K562 (cell line): ENCODE measurements around the gene SERTAD1. TPM values are rescaled to one million over a fixed set of nuclear protein-coding genes. Genes with fewer than 3 reads are reported as not detected.

Experiments
- ARID1B ChIP-seq: fragments of 450-650 bp; IDR thresholded peaks from 2 replicates; pipeline ENCODE4 v1.6.1; 2016; ENCODE audit warnings: antibody characterized with exemption, mild to moderate bottlenecking, inconsistent platforms
- CHD2 ChIP-seq: IDR thresholded peaks from 2 replicates; pipeline ENCODE4 v1.6.1; 2011; ENCODE audit warnings: low read depth, low read length
- E2F6 ChIP-seq, 2 experiments: IDR thresholded peaks; 2 replicates each; pipeline ENCODE4 v1.6.1; 2011; ENCODE audit warnings: borderline replicate concordance in 1 of 2, control low read depth in 1 of 2, low read depth in 1 of 2, low read length in 1 of 2, mild to moderate bottlenecking in 1 of 2, mixed read lengths in 1 of 2, moderate library complexity in 1 of 2; ENCODE audit not compliant: insufficient read depth in 1 of 2, insufficient read length in 1 of 2, poor library complexity in 1 of 2, severe bottlenecking in 1 of 2; ENCODE audit errors: extremely low read depth in 1 of 2
- EWSR1 ChIP-seq: fragments of 450-650 bp; IDR thresholded peaks from 2 replicates; pipeline ENCODE4 v1.6.1; 2018; ENCODE audit warnings: borderline replicate concordance, mild to moderate bottlenecking, low read depth, moderate library complexity; ENCODE audit not compliant: partially characterized antibody
- GTF2E2 ChIP-seq: fragments of 200-800 bp; sonication (Bioruptor generic); IDR thresholded peaks from 2 replicates; pipeline ENCODE4 v1.6.1; 2016; ENCODE audit warnings: missing genetic modification characterization, missing compliant biosample characterization
- HCFC1 ChIP-seq: IDR thresholded peaks from 2 replicates; pipeline ENCODE4 v1.6.1; 2012; ENCODE audit warnings: low read depth, low read length, improper control_type of control experiment
- HINFP ChIP-seq: fragments of 450-650 bp; conservative IDR thresholded peaks from 2 replicates; pipeline ENCODE4 v1.6.1; 2016; ENCODE audit warnings: missing genetic modification characterization, low read depth, mild to moderate bottlenecking, control low read depth, missing compliant biosample characterization
- HNRNPLL ChIP-seq: fragments of 200-400 bp; formaldehyde crosslinking; IDR thresholded peaks from 2 replicates; pipeline ENCODE4 v1.6.1; 2017; ENCODE audit warnings: low read length, low read depth, mild to moderate bottlenecking; ENCODE audit not compliant: poor library complexity, severe bottlenecking
- KLF16 ChIP-seq: IDR thresholded peaks from 2 replicates; pipeline ENCODE4 v1.6.1; 2016; ENCODE audit warnings: antibody characterized with exemption
- NFATC3 ChIP-seq: fragments of 450-650 bp; IDR thresholded peaks from 2 replicates; pipeline ENCODE4 v1.6.1; 2017; ENCODE audit warnings: mild to moderate bottlenecking
- RFX1 ChIP-seq: fragments of 450-650 bp; IDR thresholded peaks from 2 replicates; pipeline ENCODE4 v1.6.1; 2016; ENCODE audit warnings: mild to moderate bottlenecking, moderate library complexity
- WHSC1 ChIP-seq: IDR thresholded peaks from one replicate; pipeline ENCODE4 v1.6.1; 2012; ENCODE audit warnings: low read length, control low read depth, inconsistent platforms
- ZNF444 ChIP-seq: fragments of 250-450 bp; sonication (Bioruptor Pico); IDR thresholded peaks from 2 replicates; pipeline ENCODE4 v1.4.0; 2020; ENCODE audit warnings: mild to moderate bottlenecking, moderate library complexity
- ZNF518B ChIP-seq: fragments of 250-450 bp; sonication (Bioruptor Pico); IDR thresholded peaks from 2 replicates; pipeline ENCODE4 v1.5.0; 2021; ENCODE audit warnings: mild to moderate bottlenecking, moderate library complexity
- ZNF668 ChIP-seq: fragments of 250-450 bp; sonication (Bioruptor Pico); IDR thresholded peaks from 2 replicates; pipeline ENCODE4 v1.8.0; 2022; ENCODE audit warnings: mild to moderate bottlenecking, inconsistent platforms
- polyA plus RNA-seq, 8 experiments: library from polyadenylated mRNA; depleted of rRNA in 4 of 8; stranded (reverse) in 5 of 8; unstranded in 3 of 8; fragments of >200 nt; fragmentation: Nextera tagmentation in 2 of 8; fragmentation: Illumina TruSeq in 1 of 8; extraction: Ambion mirVana in 2 of 8; extraction: Trizol in 1 of 8; gene quantifications; 2 replicates each; pipeline versions ENCODE4 v1.2.1 to v1.2.3, GENCODE V29; 2011 to 2014; ENCODE audit warnings: inconsistent platforms in 1 of 8, missing spikeins in 1 of 8
- total RNA-seq, 7 experiments: library from RNA; depleted of rRNA in 6 of 7; stranded (reverse); fragments of >200 nt in 6 of 7; fragmentation: Illumina TruSeq in 2 of 7; extraction: Trizol in 2 of 7; gene quantifications; 2 replicates each; pipeline versions ENCODE4 v1.2.1 to v1.2.3, GENCODE V29; 2011 to 2021; ENCODE audit warnings: low replicate concordance in 1 of 7
- TF ChIP-seq, protein P1 (sequence below), 3 experiments: fragments of 200-800 bp in 1 of 3; fragments of 250-450 bp in 1 of 3; fragments of 450-650 bp in 1 of 3; sonication (Bioruptor Pico) in 1 of 3; sonication (Bioruptor generic) in 1 of 3; formaldehyde crosslinking in 1 of 3; IDR thresholded peaks; 2 replicates each; pipeline versions ENCODE4 v1.6.1 to v1.8.0; 2016 to 2022; ENCODE audit warnings: mild to moderate bottlenecking in 2 of 3, missing genetic modification characterization in 2 of 3, missing compliant biosample characterization in 1 of 3, moderate library complexity in 1 of 3
- TF ChIP-seq, protein P2 (sequence below): sonication (generic); formaldehyde crosslinking; IDR thresholded peaks from 2 replicates; pipeline ENCODE4 v1.8.0; 2023; ENCODE audit warnings: mild to moderate bottlenecking, missing genetic modification reagents

The SERTAD1 gene
- total and polyA plus RNA-seq, 9 of the 15 experiments (the other 6 are each of a cell fraction or from before 2014, with no cell fraction given), result 0.15 to 8.7 (median 4.9) TPM

GRCh38 chr19:40465025-40465556 lies 39.3 kb upstream of the SERTAD1 start (continued):
- TF ChIP-seq HINFP (tag) (no peak), ARID1B (no peak), HCFC1 (no peak), ZNF518B (CRISPR knock-in tag) (no peak), KLF16 (no peak), WHSC1 (no peak), ZNF444 (CRISPR knock-in tag) (no peak), GTF2E2 (tag) (no peak), E2F6 (IDR thresholded peaks at IDR 0.05; ENCODE audit: borderline replicate concordance in 1 of 2, extremely low read depth in 1 of 2, insufficient read depth in 1 of 2, insufficient read length in 1 of 2, low read depth in 1 of 2, low read length in 1 of 2, poor library complexity in 1 of 2, severe bottlenecking in 1 of 2) (no peak), HNRNPLL (no peak), RFX1 (no peak), ZNF668 (no peak), NFATC3 (no peak), CHD2 (no peak), EWSR1 (no peak)
- TF ChIP-seq, protein P1, sequence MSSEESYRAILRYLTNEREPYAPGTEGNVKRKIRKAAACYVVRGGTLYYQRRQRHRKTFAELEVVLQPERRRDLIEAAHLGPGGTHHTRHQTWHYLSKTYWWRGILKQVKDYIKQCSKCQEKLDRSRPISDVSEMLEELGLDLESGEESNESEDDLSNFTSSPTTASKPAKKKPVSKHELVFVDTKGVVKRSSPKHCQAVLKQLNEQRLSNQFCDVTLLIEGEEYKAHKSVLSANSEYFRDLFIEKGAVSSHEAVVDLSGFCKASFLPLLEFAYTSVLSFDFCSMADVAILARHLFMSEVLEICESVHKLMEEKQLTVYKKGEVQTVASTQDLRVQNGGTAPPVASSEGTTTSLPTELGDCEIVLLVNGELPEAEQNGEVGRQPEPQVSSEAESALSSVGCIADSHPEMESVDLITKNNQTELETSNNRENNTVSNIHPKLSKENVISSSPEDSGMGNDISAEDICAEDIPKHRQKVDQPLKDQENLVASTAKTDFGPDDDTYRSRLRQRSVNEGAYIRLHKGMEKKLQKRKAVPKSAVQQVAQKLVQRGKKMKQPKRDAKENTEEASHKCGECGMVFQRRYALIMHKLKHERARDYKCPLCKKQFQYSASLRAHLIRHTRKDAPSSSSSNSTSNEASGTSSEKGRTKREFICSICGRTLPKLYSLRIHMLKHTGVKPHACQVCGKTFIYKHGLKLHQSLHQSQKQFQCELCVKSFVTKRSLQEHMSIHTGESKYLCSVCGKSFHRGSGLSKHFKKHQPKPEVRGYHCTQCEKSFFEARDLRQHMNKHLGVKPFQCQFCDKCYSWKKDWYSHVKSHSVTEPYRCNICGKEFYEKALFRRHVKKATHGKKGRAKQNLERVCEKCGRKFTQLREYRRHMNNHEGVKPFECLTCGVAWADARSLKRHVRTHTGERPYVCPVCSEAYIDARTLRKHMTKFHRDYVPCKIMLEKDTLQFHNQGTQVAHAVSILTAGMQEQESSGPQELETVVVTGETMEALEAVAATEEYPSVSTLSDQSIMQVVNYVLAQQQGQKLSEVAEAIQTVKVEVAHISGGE (CRISPR knock-in tag; IDR thresholded peaks at IDR 0.05), result peak in 1 of 3 experiments; percentile 34; a peak in 1 of 6 replicates
- TF ChIP-seq, protein P2, sequence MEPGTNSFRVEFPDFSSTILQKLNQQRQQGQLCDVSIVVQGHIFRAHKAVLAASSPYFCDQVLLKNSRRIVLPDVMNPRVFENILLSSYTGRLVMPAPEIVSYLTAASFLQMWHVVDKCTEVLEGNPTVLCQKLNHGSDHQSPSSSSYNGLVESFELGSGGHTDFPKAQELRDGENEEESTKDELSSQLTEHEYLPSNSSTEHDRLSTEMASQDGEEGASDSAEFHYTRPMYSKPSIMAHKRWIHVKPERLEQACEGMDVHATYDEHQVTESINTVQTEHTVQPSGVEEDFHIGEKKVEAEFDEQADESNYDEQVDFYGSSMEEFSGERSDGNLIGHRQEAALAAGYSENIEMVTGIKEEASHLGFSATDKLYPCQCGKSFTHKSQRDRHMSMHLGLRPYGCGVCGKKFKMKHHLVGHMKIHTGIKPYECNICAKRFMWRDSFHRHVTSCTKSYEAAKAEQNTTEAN, result no peak; the same call in 1 of the 2 replicates
